Measurements from ENCODE around the gene ZNF787.

The ZNF787 gene

DNA sequence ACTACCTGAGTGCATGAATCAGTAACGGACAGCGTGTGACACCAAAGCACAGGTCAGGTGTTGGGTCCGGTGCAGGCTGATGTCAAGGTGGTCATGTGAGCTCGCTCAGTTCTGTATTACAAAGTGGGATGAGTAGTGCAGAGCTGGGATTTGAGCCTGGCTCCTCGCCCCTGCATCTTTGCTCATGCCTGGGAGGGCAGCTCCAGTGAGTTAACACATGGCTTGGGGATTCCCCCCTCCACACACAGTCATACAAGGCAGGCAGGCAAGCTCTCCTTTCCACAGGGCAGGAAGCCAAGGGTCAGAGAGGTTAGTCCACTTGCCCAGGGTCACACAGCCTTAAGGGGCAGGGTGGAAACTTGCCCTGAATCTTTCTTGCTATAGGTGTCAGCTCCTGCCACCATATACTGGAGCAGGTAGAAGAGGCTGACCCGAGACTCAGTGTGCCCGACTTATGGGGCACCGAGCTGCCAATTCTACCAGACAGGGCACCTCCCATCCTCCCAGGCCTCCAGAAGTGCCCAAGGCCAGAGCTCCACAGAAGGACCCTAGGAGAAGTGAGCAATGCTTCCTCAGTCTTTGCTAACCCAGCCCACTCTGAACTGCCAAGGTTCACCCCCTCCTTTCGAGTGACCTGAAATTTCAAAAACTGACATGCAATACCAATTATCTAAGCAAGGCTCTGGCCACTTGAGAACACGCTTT, 35.4 kb downstream of the ZNF787 start:
- DNase-seq = no peak

DNA sequence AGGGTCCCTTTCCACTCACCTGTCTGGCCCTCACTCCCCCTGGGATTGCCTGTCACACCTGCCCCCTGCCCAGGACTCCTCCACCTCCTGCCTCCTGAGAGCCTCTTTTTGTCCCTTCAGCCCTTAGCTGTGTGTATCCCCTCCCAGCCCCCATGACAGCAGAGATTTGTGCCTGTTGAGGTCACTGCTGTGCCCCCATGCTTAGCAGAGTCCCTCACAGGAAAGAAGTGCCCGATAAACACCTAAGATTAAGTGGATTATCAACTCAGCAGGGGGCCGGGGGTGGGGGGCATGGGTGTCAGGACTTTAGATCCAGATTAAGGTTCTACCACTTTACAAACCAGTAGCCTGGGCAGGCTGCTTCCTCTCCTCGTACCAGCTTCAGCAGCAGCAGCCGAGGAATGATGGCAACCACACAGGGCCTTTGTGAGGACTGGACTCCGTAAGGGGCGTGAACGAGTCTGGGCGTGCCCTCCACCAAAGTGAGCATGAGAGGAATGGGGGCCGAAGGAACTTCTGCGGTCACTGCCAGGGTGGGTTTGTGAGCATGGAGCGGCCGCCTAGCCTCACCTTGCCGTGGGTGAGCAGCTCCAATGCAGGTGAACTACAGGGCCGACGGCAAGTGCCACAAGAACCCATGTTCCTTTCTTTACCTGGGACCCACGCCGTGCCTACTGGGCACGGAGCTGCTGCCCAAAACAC, 36.1 kb downstream of the ZNF787 start:
- DNase-seq = no peak

DNA sequence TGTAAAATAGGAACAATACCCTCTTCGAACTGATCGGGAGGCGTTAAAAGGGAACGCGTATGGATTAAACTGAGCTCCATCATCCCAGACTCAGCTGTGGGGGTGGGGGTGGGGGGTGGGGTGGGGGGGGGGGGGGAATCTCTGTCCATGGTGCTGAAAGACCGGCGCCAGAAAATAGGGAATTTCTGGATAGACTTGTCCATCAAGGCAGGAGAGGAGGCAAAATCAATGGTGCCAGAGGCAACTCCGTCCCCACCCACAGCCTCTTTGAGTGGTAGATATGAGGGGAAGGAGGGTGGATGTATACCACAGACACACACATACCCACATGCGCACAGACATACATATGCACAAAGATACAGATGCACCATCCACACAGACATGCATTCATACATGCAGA, 37.4 kb downstream of the ZNF787 start:
- DNase-seq = no peak

DNA sequence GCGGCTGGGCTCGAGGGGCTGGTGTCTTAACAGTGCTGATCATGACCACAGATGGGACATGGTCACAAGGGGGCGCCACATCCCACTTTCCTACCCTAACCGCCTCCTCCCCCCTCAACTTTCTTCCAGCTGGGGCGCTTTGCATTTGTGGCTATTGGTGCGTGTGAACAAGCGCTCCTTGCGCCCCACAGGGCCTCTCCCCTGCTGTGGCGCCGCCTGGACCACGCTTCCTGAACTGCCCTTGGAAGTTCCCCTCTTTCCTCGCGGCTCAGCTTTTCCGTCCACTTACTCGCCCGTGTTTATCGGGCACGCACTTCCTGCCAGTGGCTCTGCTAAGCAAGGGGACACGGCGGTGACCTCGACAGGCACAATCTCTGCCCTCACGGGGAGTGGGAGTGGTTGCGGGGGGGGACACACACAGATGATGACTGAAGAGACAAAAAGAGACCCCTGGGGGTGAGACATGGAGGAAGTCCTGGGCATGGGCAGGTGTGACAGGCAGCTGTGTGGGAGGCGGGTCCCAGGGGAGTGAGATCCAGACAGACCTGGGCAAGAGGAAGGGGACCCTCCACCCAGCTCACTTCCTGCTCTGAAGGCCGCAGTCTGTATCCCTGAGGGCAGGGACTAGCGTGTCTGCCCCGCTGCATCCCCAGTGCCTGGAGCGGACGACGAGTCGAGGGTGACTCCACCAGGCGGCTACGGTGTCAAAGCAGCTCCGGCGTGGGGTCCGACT, 40.3 kb downstream of the ZNF787 start:
- DNase-seq = no peak

DNA sequence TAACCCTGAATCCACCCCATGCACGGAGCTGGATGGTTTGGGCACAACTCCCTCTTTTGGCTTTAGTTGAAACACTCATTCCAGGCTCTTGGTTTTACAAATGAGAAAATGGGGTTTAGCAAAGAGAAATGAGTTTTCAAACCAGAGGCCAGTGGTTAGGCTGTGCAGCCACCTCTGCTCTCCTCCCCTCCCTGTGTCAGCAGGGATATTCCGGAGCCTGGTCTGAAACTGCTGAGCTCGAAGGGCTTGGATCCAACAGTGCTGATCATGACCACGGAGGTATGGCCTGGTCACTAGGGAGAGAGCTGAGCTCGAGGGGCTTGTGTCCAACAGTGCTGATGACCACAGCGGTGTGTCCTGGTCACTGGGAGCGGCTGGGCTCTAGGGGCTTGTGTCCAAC, 41.5 kb downstream of the ZNF787 start:
- DNase-seq = no peak

DNA sequence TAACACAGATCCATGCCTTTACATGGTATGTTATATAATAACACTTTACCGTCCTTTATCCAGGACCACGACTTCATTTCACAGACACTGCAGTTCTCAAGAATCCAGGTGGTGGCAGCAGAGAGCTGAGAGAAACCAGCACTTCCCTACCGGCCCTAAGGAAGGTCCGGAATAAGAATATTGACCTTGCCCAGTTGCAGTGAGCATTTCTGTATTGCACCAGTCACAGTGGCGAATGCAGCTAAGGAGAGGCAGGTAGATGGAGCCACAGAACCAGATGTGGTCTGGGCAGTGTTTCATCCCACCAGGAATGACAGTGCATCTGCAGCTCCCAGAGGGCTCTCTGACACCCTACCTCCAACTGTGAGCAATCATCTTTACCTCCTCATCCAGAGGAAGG, 44.6 kb downstream of the ZNF787 start:
- DNase-seq = no peak

DNA sequence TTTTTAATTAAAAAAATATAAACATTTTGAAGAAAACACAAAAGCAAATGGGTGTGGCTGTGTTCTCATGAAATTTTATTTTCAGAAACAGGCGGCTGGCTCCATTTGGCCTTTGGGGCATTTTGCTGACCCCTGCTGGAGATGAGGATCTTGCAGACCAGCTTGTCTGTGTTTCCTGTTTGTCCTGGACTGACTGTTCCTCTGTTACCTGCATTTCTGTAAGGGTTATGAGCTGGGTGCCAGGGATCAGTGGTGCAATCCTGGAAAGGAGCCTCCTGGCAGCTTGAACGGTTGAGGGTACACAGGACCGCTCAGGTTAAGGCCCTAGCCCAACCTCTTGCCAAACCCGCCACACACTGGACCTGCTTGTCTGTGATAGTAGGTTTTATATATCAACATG, 49.9 kb downstream of the ZNF787 start:
- DNase-seq = no peak

DNA sequence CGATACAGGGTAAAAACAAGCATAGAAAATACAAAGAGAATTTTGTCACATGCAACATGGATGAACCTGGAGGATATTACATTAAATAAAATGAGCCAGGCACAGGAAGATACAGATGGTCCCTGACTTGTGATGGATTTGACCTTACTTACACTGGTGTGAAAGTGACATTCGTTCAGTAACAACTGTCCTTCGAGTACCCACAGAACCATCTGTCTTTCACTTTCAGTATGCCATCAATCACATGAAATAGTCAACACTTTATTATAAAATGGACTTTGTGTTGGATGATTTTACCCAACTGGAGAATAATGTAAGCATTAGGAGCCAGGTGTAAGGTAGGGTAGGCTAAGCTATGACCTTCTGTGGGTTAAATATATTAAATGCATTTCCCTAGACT, 51.5 kb downstream of the ZNF787 start:
- DNase-seq = no peak

DNA sequence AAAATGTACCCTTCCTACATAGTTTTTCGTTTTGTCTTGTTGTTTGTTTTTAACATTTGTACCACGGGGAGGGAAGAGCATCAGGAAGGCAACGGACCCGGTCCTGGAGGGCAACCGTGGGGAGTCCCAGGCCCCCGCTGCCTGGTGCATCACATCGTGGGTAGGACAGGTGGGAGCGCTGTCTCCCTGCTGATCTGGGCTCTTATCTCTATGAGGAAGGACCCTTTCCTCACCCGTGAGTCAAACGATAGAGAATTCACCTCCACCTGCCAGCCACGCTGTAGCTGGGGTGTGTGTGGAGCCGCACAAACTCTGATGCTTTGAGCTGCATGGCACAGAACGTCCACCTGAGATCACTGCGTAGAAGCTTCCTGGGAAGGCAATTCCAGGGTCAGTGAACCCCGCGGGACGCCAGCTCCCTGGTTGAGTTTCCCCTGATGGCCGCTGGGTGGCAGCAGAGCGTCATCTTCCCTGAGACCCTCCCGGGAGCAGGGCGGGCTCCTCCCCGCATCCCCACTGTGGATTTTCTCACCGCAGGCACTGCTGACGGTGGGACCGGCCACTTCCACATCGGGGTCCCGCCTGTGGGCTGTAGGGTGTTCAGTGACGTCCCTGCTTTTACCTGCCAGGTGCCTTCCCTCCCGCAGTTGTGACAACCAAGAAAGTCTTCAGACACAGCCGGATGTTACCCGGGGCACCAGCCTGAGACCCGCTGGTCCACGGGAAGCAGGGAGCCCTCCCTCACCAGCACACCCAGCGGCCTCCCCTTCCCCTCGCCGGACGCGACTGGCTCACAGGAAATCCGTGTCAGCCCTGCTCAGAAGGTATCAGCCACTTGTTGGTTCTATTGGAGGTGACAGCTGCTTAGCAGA, 54.7 kb downstream of the ZNF787 start:
- no peak for DNase-seq

DNA sequence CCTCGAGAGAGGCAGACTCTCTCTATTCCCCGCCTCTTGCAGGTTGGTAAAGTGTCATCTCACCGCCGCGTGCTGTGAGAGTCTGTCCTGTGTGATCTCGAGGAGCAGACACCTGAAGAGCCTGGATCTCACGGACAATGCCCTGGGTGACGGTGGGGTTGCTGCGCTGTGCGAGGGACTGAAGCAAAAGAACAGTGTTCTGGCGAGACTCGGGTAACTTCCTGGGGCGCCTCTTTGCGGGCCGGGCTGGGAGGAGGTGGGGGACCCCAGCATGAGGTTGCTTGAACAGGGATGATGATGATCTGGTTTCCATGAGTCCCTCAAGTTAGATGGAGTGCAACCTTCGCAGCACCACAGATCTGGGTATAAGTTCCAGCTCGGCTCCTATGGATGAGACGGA, 67.5 kb downstream of the ZNF787 start:
- no peak for DNase-seq
